Naive thymus-derived CD4-positive, alpha-beta T cell (primary cell): ENCODE results near the gene GMPPA. TPM values are rescaled to one million over a fixed set of nuclear protein-coding genes. Genes with fewer than 3 reads are reported as not detected.

ENCODE experiments used
- ATAC-seq: fragments of 150-1000 bp; cut with Tn5 transposase; 2 replicates; pipeline ENCODE4 v1.10.0; 2021; ENCODE audit warnings: mild to moderate bottlenecking, moderate library complexity
- CTCF ChIA-PET: fragments of 350-600 bp; sonication (Branson Sonifier 250); formaldehyde crosslinking; loops from one replicate; lab custom pipeline; 2021; ENCODE audit warnings: antibody characterized with exemption; lab: Charles Lee
- POLR2A ChIA-PET: fragments of 350-600 bp; sonication (Branson Sonifier 250); formaldehyde crosslinking; loops from one replicate; lab custom pipeline; 2021; ENCODE audit warnings: antibody characterized with exemption, inconsistent platforms; lab: Charles Lee
- DNase-seq, 9 donors: peaks; one replicate each; pipeline versions ENCODE4 v3.0.0 to v3.0.0-alpha.2; 2020 to 2022; ENCODE audit warnings: mixed read lengths in 1 of 9
- H3K27ac ChIP-seq: one replicate; pipeline ENCODE4 v1.7.0; 2013; ENCODE audit warnings: mild to moderate bottlenecking, low read depth, low read length, moderate library complexity
- H3K27me3 ChIP-seq, 2 donors: one replicate each; pipeline ENCODE4 v1.7.0; 2013; ENCODE audit warnings: low read length in 2 of 2, mild to moderate bottlenecking in 2 of 2, moderate library complexity in 2 of 2; ENCODE audit not compliant: control insufficient read depth in 2 of 2, insufficient read depth in 2 of 2
- H3K36me3 ChIP-seq, 3 experiments: 1 replicate in 2 of 3; 2 replicates in 1 of 3; pipeline ENCODE4 v1.7.0; 2013; ENCODE audit warnings: low read length in 3 of 3, mild to moderate bottlenecking in 3 of 3, moderate library complexity in 1 of 3; ENCODE audit not compliant: insufficient read depth in 3 of 3, control insufficient read depth in 2 of 3
- H3K4me1 ChIP-seq, 2 donors: one replicate each; pipeline ENCODE4 v1.7.0; 2013; ENCODE audit warnings: low read length in 2 of 2, mild to moderate bottlenecking in 2 of 2, moderate library complexity in 1 of 2; ENCODE audit not compliant: control insufficient read depth in 2 of 2, insufficient read depth in 2 of 2
- H3K4me3 ChIP-seq: 2 replicates; pipeline ENCODE4 v1.7.0; 2013; ENCODE audit warnings: mild to moderate bottlenecking, low read length
- H3K9me3 ChIP-seq, 3 experiments: 1 replicate in 2 of 3; 2 replicates in 1 of 3; pipeline ENCODE4 v1.7.0; 2013; ENCODE audit warnings: low read length in 3 of 3; ENCODE audit not compliant: control insufficient read depth in 2 of 3
- H3K27ac Mint-ChIP-seq, 9 donors: one replicate each; pipeline ENCODE4 v1.8.0; 2020 to 2022; ENCODE audit warnings: mixed read lengths in 9 of 9, mild to moderate bottlenecking in 8 of 9, moderate library complexity in 5 of 9, inconsistent platforms in 2 of 9
- H3K27me3 Mint-ChIP-seq, 5 donors: one replicate each; pipeline ENCODE4 v1.8.0; 2021 to 2022; ENCODE audit warnings: mixed read lengths in 5 of 5, mild to moderate bottlenecking in 1 of 5
- H3K36me3 Mint-ChIP-seq, 5 donors: one replicate each; pipeline ENCODE4 v1.8.0; 2020 to 2022; ENCODE audit warnings: mixed read lengths in 5 of 5, mild to moderate bottlenecking in 3 of 5, inconsistent platforms in 1 of 5
- H3K4me1 Mint-ChIP-seq, 7 donors: one replicate each; pipeline ENCODE4 v1.8.0; 2020 to 2022; ENCODE audit warnings: mixed read lengths in 7 of 7, mild to moderate bottlenecking in 3 of 7, inconsistent platforms in 1 of 7
- H3K4me3 Mint-ChIP-seq, 10 donors: one replicate each; pipeline ENCODE4 v1.8.0; 2020 to 2022; ENCODE audit warnings: mild to moderate bottlenecking in 10 of 10, mixed read lengths in 10 of 10, moderate library complexity in 6 of 10, inconsistent platforms in 2 of 10
- H3K9me3 Mint-ChIP-seq, 11 donors: one replicate each; pipeline ENCODE4 v1.8.0; 2020 to 2022; ENCODE audit warnings: mixed read lengths in 11 of 11, mild to moderate bottlenecking in 4 of 11, inconsistent platforms in 1 of 11, moderate library complexity in 1 of 11
- intact Hi-C, 2 donors: fragments of 100-400 bp; cut with micrococcal nuclease; formaldehyde crosslinking; loops; one replicate each; pipeline ENCODE4 v1.15.1; 2023
- polyA plus RNA-seq, 2 donors: library from polyadenylated mRNA; unstranded; fragments of 300-500 nt; fragmentation: Illumina TruSeq; gene quantifications; one replicate each; pipeline ENCODE4 v1.2.3, GENCODE V29; 2021
- total RNA-seq, 6 experiments: library from RNA in 5 of 6; stranded (reverse) in 5 of 6; gene quantifications; 1 replicate in 5 of 6; 2 replicates in 1 of 6; pipeline ENCODE4 v1.2.3 and lab custom pipeline; 2021 to 2026

GMPPA gene
- total and polyA plus RNA-seq, 7 experiments from 2014 or later = 11.8 to 58.3 (median 28.1) TPM

DNA sequence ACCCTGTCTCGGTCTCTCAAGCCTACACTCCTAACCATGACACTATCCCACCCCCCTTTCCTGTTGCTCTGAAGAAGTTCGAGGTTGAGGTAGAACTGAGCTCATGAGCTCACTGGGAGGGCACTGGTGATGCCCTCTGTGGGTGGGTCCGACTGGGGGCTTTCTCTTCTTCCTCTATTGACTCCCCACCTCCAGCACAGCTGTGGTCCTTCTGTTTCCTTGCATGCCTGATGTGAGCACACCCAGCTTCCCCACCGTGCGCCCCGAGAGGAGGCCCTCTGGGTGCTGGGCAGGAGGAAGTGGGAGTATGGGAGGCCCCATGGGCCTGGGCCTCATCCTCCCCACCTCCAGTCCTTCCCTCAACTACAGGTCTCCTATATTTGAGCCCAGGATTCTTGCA lies 43.1 kb upstream of the GMPPA start:
- Mint-ChIP-seq H3K27me3 (peaks cover 0 to 12% (median 0%) of the 10 kb centered on the region in 5 donors), H3K27ac (no peak overlapping the region), H3K9me3 (no peaks in the 10 kb centered on the region), H3K36me3 (peaks cover 0 to 7% (median 0%) of the 10 kb centered on the region in 5 donors), H3K4me1 (peaks cover 0 to 9% (median 4%) of the 10 kb centered on the region in 7 donors), H3K4me3 (no peak overlapping the region)
- no peak for DNase-seq
- Histone ChIP-seq H3K4me3 (no peak overlapping the region), H3K27me3 (no peaks in the 10 kb centered on the region), H3K4me1 (no peaks in the 10 kb centered on the region), H3K27ac (no peak overlapping the region), H3K9me3 (no peaks in the 10 kb centered on the region), H3K36me3 (no peaks in the 10 kb centered on the region)
- intact Hi-C loops = no loop called here
- ChIA-PET POLR2A (no interaction called here), CTCF (interaction anchor here (1.4 kb wide), 1 partner anchor 74 kb away, joined by 6 read pairs; no protein-coding TSS in a partner anchor)
- no peak for ATAC-seq

- no peak for DNase-seq
- no peak overlapping the region for H3K4me3 Mint-ChIP-seq
Measured at GRCh38 chr2:219457784-219458369, 40.8 kb upstream of the GMPPA start.

GRCh38 chr2:219458996-219459395 lies 39.7 kb upstream of the GMPPA start:
- POLR2A ChIA-PET = no interaction called here
- ATAC-seq (no peak), DNase-seq (no peak)
- Mint-ChIP-seq H3K4me1 (peaks cover 0 to 9% (median 2%) of the 10 kb centered on the region in 7 donors), H3K27me3 (no peaks in the 10 kb centered on the region), H3K9me3 (no peaks in the 10 kb centered on the region), H3K36me3 (peaks cover 0 to 4% (median 0%) of the 10 kb centered on the region in 5 donors), H3K4me3 (no peak overlapping the region), H3K27ac (peak overlapping the region in 1 of 9 donors; percentile 36)
- CTCF ChIA-PET = interaction anchor here (2.5 kb wide), 1 partner anchor 70 kb away, joined by 10 read pairs; no protein-coding TSS in a partner anchor
- Histone ChIP-seq H3K4me1 (no peaks in the 10 kb centered on the region), H3K4me3 (no peak overlapping the region), H3K36me3 (peaks cover 0 to 7% (median 0%) of the 10 kb centered on the region in 3 experiments), H3K27ac (no peak overlapping the region), H3K9me3 (no peaks in the 10 kb centered on the region), H3K27me3 (no peaks in the 10 kb centered on the region)
- intact Hi-C loops = loop anchor here (1.0 kb wide), 2 partner anchors 56 to 71 kb away; no protein-coding TSS in a partner anchor

More at GRCh38 chr2:219457784-219458369, 40.8 kb upstream of the GMPPA start:
- Histone ChIP-seq H3K27ac (no peak overlapping the region), H3K36me3 (peaks cover 0 to 7% (median 0%) of the 10 kb centered on the region in 3 experiments), H3K4me3 (no peak overlapping the region), H3K9me3 (no peaks in the 10 kb centered on the region), H3K4me1 (no peaks in the 10 kb centered on the region), H3K27me3 (no peaks in the 10 kb centered on the region)
- Mint-ChIP-seq H3K4me1 (peaks cover 0 to 9% (median 3%) of the 10 kb centered on the region in 7 donors), H3K36me3 (peaks cover 0 to 4% (median 0%) of the 10 kb centered on the region in 5 donors), H3K9me3 (no peaks in the 10 kb centered on the region), H3K27me3 (peaks cover 0 to 4% (median 0%) of the 10 kb centered on the region in 5 donors), H3K27ac (peak overlapping the region in 1 of 9 donors; percentile 25)
- intact Hi-C loops = no loop called here
- CTCF ChIA-PET = interaction anchor here (0.6 to 2.5 kb wide), 6 partner anchors 16 to 135 kb away, joined by 3 to 10 read pairs (median 4); no protein-coding TSS in a partner anchor
- ATAC-seq = peak; percentile 30
- POLR2A ChIA-PET = interaction anchor here (0.6 kb wide), 1 partner anchor 70 kb away, joined by 3 read pairs; the partner anchor contains the start of gene DNPEP

GRCh38 chr2:219459460-219460311 lies 39.0 kb upstream of the GMPPA start:
- Mint-ChIP-seq H3K4me3 (no peak overlapping the region), H3K27me3 (no peaks in the 10 kb centered on the region), H3K36me3 (peaks cover 0 to 4% (median 0%) of the 10 kb centered on the region in 5 donors), H3K4me1 (peaks cover 0 to 9% (median 2%) of the 10 kb centered on the region in 7 donors), H3K27ac (peak overlapping the region in 1 of 9 donors; percentile 21), H3K9me3 (no peaks in the 10 kb centered on the region)
- no peaks in the 10 kb centered on the region for H3K4me1 ChIP-seq
- DNase-seq (peak in 3 of 9 donors; percentile 17 to 49 (median 36)), ATAC-seq (peak; percentile 43)
- no peak overlapping the region for H3K4me3 ChIP-seq
- H3K9me3 ChIP-seq = no peaks in the 10 kb centered on the region
- no peaks in the 10 kb centered on the region for H3K27me3 ChIP-seq
- intact Hi-C loops = loop anchor here (1.0 kb wide), 2 partner anchors 56 to 71 kb away; no protein-coding TSS in a partner anchor
- peaks cover 0 to 10% (median 0%) of the 10 kb centered on the region in 3 experiments for H3K36me3 ChIP-seq
- ChIA-PET CTCF (interaction anchor here (0.7 to 2.5 kb wide), 3 partner anchors 70 to 78 kb away, joined by 3 to 10 read pairs (median 7); no protein-coding TSS in a partner anchor), POLR2A (no interaction called here)
- H3K27ac ChIP-seq = no peak overlapping the region

DNA sequence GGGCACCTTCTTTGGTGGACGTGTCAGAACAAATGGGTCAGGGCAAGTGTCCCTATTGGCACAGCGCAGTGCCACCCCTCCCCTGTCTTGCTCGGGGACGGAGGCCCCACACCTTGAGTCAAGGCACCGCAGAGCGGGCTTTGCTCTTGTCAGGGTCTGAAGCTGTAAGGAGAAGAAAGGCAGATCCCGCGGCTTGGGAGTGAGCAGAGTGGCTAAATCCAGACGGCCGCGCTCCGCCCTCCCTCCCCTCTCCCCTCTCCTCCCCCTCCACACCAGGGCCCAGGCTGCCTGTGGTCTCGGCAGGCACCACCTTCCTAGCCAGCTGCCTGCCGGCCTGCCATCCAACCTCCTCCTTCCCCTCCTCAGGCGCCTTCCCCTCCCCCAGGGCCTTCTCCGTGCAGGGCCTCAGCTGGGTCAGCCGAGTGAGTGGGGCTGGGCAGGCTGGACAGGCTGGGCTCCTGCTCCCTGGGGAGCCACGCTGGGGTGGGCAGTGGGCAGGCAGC lies 38.2 kb upstream of the GMPPA start:
- Mint-ChIP-seq H3K4me3 (no peak overlapping the region), H3K4me1 (peaks cover 0 to 9% (median 2%) of the 10 kb centered on the region in 7 donors), H3K27ac (no peak overlapping the region), H3K27me3 (no peaks in the 10 kb centered on the region), H3K9me3 (no peaks in the 10 kb centered on the region), H3K36me3 (peaks cover 0 to 8% (median 0%) of the 10 kb centered on the region in 5 donors)
- DNase-seq (no peak), ATAC-seq (no peak)
- ChIA-PET CTCF (interaction anchor here (0.6 to 1.4 kb wide), 3 partner anchors 19 to 74 kb away, joined by 3 to 7 read pairs (median 6); no protein-coding TSS in a partner anchor), POLR2A (no interaction called here)
- peaks cover 0 to 16% (median 0%) of the 10 kb centered on the region in 3 experiments for H3K36me3 ChIP-seq
- no peaks in the 10 kb centered on the region for H3K9me3 ChIP-seq
- no peaks in the 10 kb centered on the region for H3K27me3 ChIP-seq
- no peak overlapping the region for H3K27ac ChIP-seq
- H3K4me1 ChIP-seq = no peaks in the 10 kb centered on the region
- no peak overlapping the region for H3K4me3 ChIP-seq
- intact Hi-C loops = no loop called here

DNA sequence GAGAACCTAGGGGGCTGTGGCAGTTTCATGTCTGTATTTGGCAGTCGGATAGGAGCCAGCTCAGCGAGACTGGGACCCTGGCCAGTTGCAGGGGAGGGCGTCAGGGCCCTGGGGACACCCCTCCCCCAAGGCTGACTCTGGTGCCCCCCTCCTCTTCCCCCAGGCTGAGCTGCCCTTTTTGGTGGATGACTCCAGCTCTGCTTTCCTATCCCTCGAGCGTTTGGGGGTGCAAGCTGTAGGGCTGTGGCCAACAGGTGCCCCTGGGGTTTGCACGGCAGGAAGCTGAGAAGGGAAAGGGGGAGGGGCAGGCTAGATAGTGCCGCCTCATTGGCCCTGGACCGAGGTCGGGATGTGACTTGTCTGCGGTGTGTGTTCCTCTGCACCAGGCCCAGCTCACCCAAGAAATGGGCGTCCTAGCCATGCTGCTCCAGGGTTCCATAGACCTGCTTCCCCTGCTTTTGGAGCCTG lies 37.6 kb upstream of the GMPPA start:
- intact Hi-C loops = no loop called here
- ChIA-PET CTCF (interaction anchor here (0.6 to 1.4 kb wide), 3 partner anchors 20 to 73 kb away, joined by 3 to 7 read pairs (median 6); no protein-coding TSS in a partner anchor), POLR2A (no interaction called here)
- peaks cover 0 to 16% (median 0%) of the 10 kb centered on the region in 3 experiments for H3K36me3 ChIP-seq
- no peaks in the 10 kb centered on the region for H3K9me3 ChIP-seq
- no peak overlapping the region for H3K4me3 ChIP-seq
- peaks cover 0 to 9% (median 2%) of the 10 kb centered on the region in 7 donors for H3K4me1 Mint-ChIP-seq
- ATAC-seq (peak; percentile 13), DNase-seq (no peak)
- H3K27me3 Mint-ChIP-seq = no peaks in the 10 kb centered on the region
- no peak overlapping the region for H3K27ac Mint-ChIP-seq
- H3K4me3 Mint-ChIP-seq = no peak overlapping the region
- no peaks in the 10 kb centered on the region for H3K27me3 ChIP-seq
- H3K27ac ChIP-seq = no peak overlapping the region
- peaks cover 0 to 9% (median 0%) of the 10 kb centered on the region in 5 donors for H3K36me3 Mint-ChIP-seq
- no peaks in the 10 kb centered on the region for H3K9me3 Mint-ChIP-seq
- H3K4me1 ChIP-seq = no peaks in the 10 kb centered on the region
